Activated naive CD4-positive, alpha-beta T cell treated with anti-CD3 and anti-CD28 coated beads for 36 hours (primary cell): ENCODE measurements around the gene GGA3. TPM values are rescaled to one million over a fixed set of nuclear protein-coding genes. Genes with fewer than 3 reads are reported as not detected.
"Not testable (repeated sequence)": the region's sequence is repeated elsewhere in the genome, so short reads cannot be mapped to it uniquely, and the experiment has no call there.

ENCODE experiments used
- CTCF ChIA-PET: fragments of 350-600 bp; sonication (Branson Sonifier 250); formaldehyde crosslinking; loops from one replicate; lab custom pipeline; 2021; ENCODE audit warnings: antibody characterized with exemption; lab: Charles Lee
- DNase-seq: peaks from one replicate; pipeline ENCODE4 v3.0.0-alpha.2; 2020
- H3K27ac Mint-ChIP-seq: one replicate; pipeline ENCODE4 v1.8.0; 2021; ENCODE audit warnings: mild to moderate bottlenecking, mixed read lengths
- H3K27me3 Mint-ChIP-seq: one replicate; pipeline ENCODE4 v1.8.0; 2021; ENCODE audit warnings: low read depth, mixed read lengths
- H3K36me3 Mint-ChIP-seq: one replicate; pipeline ENCODE4 v1.8.0; 2021; ENCODE audit warnings: low read depth, mixed read lengths
- H3K4me1 Mint-ChIP-seq: one replicate; pipeline ENCODE4 v1.8.0; 2021; ENCODE audit warnings: low read depth, mixed read lengths
- H3K4me3 Mint-ChIP-seq: one replicate; pipeline ENCODE4 v1.8.0; 2021; ENCODE audit warnings: mild to moderate bottlenecking, moderate library complexity, mixed read lengths
- H3K9me3 Mint-ChIP-seq: one replicate; pipeline ENCODE4 v1.8.0; 2021; ENCODE audit warnings: mixed read lengths
- intact Hi-C: fragments of 100-400 bp; cut with micrococcal nuclease; formaldehyde crosslinking; loops from one replicate; pipeline ENCODE4 v1.15.1; 2023
- total RNA-seq, 2 experiments: library from RNA; stranded (reverse); gene quantifications; one replicate each; pipeline ENCODE4 v1.2.3, GENCODE V29; 2021

GGA3 gene
- total RNA-seq, 2 experiments from 2014 or later: 65.7 to 66.1 TPM

DNA sequence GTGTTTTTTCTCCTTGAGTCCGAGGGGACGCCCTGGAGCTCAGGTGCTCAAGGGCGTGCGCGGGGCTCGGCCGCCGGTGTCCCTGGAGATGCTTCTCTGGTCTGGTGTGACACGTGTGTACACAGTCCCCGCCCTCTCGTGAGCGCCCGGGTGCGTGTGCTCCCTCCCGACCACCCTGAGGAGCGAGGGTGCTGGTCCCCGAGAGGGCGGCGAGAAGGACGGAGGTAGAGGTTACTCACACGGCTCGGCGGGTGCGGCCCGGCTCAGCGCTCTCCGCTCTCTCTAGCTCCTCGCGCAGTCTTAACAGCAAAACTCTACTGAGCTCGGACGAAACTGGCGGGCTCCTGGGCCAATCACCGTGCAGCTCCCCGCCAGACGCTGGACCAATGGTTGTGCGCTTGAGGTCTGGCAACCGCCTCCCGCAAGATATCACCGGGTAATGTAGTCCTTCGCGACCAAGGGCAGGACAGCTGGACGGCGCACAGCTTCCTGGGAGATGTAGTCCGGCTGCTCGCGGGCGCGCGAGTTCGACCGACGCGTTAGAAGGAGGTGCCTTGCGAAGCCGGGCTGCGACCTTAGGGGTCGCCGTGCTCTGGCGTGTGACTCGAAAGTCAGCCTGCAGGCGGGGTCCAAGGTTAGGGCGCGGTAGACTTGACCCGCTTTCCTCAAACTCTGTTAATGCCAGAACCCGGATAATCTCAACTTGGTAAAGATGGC, 27.9 kb upstream of the GGA3 start, which contains the start of gene SLC25A19:
TSS of gene SLC25A19 (minus strand) at position 319 of the 717 bp plus-strand sequence. CDS start 2,669 bp downstream, outside the sequence.
- H3K4me3 Mint-ChIP-seq: peak within 1 kb of the TSS; percentile 99
- H3K9me3 Mint-ChIP-seq: no peaks in the 10 kb centered on the region
- intact Hi-C loops: loop anchor here (1.0 to 5.0 kb wide), 12 partner anchors 8 to 495 kb away; partner anchors contain the start of genes GGA3, GRB2, LLGL2 and MIF4GD
- H3K27me3 Mint-ChIP-seq: no peaks in the 10 kb centered on the region
- H3K4me1 Mint-ChIP-seq: peaks cover 26% of the 10 kb centered on the region
- peak; percentile 99 for DNase-seq
- CTCF ChIA-PET: interaction anchor here (0.6 to 3.6 kb wide), 19 partner anchors 8 to 458 kb away, joined by 3 to 29 read pairs (median 4); partner anchors contain the start of genes GRB2, MIF4GD and TSEN54
- H3K36me3 Mint-ChIP-seq: peaks cover 19% of the 10 kb centered on the region
- H3K27ac Mint-ChIP-seq: peak within 1 kb of the TSS; percentile 100

DNA sequence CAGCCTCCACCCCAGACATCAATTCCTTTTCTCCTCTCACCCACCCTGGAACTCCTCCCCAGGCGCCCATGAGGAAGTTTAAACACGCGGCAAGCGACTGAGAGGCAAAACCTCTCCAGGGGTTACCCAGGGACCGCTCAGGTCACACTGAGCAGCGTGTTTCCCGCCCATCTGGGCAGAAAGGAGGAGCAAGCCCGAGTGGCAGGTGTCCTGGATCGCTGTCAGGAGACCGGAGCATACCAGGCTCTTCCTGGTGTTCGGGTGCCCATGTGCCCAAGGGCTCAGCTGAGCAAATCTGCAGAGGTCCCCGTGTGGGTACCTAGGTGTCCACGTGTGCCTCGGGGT, 27.3 kb upstream of the GGA3 start:
- Mint-ChIP-seq H3K4me1 (peaks cover 25% of the 10 kb centered on the region), H3K27ac (peak overlapping the region; percentile 100), H3K9me3 (no peaks in the 10 kb centered on the region), H3K4me3 (peak overlapping the region; percentile 99), H3K27me3 (no peaks in the 10 kb centered on the region), H3K36me3 (peaks cover 19% of the 10 kb centered on the region)
- intact Hi-C loops: loop anchor here (1.0 to 5.0 kb wide), 12 partner anchors 9 to 496 kb away; partner anchors contain the start of genes GGA3, GRB2, LLGL2 and MIF4GD
- peak; percentile 61 for DNase-seq
- CTCF ChIA-PET: interaction anchor here (0.6 to 3.6 kb wide), 19 partner anchors 8 to 459 kb away, joined by 3 to 29 read pairs (median 4); partner anchors contain the start of genes GRB2, MIF4GD and TSEN54

DNA sequence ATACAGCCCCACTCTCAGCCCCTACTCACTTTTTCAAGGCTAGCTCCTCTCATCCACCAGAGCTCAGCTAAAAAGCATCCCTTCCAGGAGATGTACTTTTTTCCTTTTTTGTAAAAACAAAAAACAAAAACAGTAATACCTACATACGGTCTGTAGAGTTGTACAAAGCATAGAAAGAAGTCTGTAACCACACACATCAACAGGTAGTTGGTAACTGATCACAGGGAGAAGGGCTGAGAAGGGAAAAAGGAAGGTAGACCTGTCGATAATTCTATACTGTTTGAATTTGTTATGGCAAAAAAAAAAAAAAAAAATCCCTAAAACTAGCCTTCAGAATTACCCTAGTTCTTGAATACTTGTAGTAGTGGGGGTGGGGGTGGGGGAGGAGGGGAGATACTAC, 27.0 kb upstream of the GGA3 start:
- intact Hi-C loops: loop anchor here (2.0 to 5.0 kb wide), 4 partner anchors 78 to 299 kb away; partner anchors contain the start of genes LLGL2, MYO15B and TSEN54
- H3K9me3 Mint-ChIP-seq: no peaks in the 10 kb centered on the region
- H3K27me3 Mint-ChIP-seq: no peaks in the 10 kb centered on the region
- CTCF ChIA-PET: interaction anchor here (0.6 to 2.5 kb wide), 7 partner anchors 10 to 459 kb away, joined by 3 to 29 read pairs (median 5); partner anchors contain the start of gene MIF4GD
- peak overlapping the region; percentile 80 for H3K27ac Mint-ChIP-seq
- DNase-seq: no peak
- peaks cover 23% of the 10 kb centered on the region for H3K36me3 Mint-ChIP-seq
- peak overlapping the region; percentile 99 for H3K4me3 Mint-ChIP-seq
- H3K4me1 Mint-ChIP-seq: peaks cover 25% of the 10 kb centered on the region

DNA sequence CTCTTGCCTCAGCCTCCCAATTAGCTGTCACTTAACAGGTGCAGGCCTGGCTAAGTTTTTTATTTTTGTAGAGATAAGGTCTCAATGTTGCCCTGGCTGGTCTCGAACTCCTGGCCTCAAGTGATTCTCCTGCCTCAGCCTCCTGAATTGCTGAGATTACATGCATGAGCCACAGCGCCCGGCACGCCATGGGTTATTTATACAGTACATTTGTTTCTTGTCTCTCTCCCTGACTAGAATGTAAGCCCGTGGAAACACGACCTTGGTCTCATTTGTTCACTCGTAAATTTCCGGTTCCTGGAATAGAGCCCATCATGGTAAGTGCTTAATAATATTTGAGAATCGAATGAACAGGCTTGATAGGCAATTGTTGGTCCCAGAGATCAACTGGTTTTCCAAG, 25.8 kb upstream of the GGA3 start:
- H3K4me3 Mint-ChIP-seq: peak overlapping the region; percentile 24
- H3K4me1 Mint-ChIP-seq: peaks cover 25% of the 10 kb centered on the region
- DNase-seq: no peak
- CTCF ChIA-PET: interaction anchor here (0.8 to 2.5 kb wide), 2 partner anchors 16 to 125 kb away, joined by 3 to 18 read pairs; partner anchors contain the start of gene MIF4GD
- no peak overlapping the region for H3K27ac Mint-ChIP-seq
- no peaks in the 10 kb centered on the region for H3K9me3 Mint-ChIP-seq
- no peaks in the 10 kb centered on the region for H3K27me3 Mint-ChIP-seq
- intact Hi-C loops: loop anchor here (5.0 kb wide), 1 partner anchor 300 kb away; the partner anchor contains the start of gene MYO15B
- peaks cover 25% of the 10 kb centered on the region for H3K36me3 Mint-ChIP-seq

DNA sequence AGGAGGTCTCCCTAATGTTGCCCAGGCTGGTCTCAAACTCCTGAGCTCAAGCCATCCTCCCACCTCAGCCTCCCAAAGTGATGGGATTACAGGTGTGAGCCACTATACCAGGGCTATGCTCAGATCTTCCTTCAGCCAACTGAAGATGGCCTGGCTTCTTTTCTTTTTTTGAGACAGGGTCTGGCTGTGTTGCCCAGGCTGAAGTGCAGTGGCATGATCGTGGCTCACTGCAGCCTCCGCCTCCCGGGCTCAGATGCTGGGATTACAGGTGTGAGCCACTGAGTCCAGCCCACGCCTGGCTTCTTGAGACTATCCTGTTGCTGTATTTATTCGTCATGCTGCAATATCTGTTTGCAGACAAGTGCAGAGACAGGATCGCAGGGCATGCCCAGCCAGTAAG, 23.7 kb upstream of the GGA3 start:
- Mint-ChIP-seq H3K36me3 (peaks cover 29% of the 10 kb centered on the region), H3K4me1 (peaks cover 13% of the 10 kb centered on the region), H3K27me3 (no peaks in the 10 kb centered on the region), H3K27ac (no peak overlapping the region), H3K4me3 (no peak overlapping the region), H3K9me3 (no peaks in the 10 kb centered on the region)
- intact Hi-C loops: loop anchor here (5.0 kb wide), 1 partner anchor 302 kb away; the partner anchor contains the start of gene MYO15B
- DNase-seq: no peak
- CTCF ChIA-PET: interaction anchor here (0.6 to 1.5 kb wide), 4 partner anchors 13 to 122 kb away, joined by 3 read pairs; partner anchors contain the start of gene MIF4GD

DNA sequence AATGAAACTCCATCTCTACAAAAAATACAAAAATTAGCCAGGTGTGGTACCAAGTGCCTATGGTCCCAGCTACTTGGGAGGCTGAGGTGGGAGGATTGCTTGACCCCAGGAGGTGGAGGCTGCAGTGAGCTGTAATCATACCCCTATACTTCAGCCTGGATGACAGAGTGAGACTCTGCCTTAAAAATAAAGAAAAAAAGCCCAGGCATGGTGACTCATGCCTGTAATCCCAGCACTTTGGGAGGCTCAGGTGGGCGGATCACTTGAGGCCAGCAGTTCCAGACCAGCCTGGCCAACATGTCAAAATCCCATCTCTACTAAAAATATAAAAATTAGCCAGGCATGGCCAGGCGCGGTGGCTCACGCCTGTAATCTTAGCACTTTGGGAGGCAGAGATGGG, 18.8 kb upstream of the GGA3 start:
- CTCF ChIA-PET: interaction anchor here (1.4 kb wide), 1 partner anchor 9 kb away, joined by 5 read pairs; the partner anchor contains the start of gene MIF4GD
- H3K27ac Mint-ChIP-seq, H3K9me3 Mint-ChIP-seq, H3K27me3 Mint-ChIP-seq, intact Hi-C loops, H3K4me3 Mint-ChIP-seq, H3K4me1 Mint-ChIP-seq, DNase-seq: not testable (repeated sequence)
- peaks cover 24% of the 10 kb centered on the region for H3K36me3 Mint-ChIP-seq

DNA sequence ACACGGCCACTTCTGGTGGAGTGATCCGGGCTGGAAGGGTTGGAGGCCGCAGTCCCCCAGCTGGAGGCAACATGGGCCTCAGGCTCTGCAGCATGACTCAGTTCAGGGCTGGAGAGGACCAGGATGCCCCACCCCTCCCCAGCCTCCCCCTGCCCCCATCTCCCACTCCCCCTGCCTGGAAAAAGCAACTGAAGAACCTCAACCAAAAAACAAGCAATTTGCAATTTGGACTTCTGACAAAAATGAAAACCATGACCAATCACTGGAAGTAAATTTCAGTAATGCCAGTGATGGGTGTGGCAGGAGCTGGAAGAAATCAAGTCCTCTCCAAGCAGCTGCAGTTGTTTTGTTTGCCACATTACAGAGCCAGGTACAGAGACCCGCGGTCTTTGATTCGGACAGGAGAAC, 16.3 kb upstream of the GGA3 start:
- peaks cover 26% of the 10 kb centered on the region for H3K36me3 Mint-ChIP-seq
- no peak for DNase-seq

DNA sequence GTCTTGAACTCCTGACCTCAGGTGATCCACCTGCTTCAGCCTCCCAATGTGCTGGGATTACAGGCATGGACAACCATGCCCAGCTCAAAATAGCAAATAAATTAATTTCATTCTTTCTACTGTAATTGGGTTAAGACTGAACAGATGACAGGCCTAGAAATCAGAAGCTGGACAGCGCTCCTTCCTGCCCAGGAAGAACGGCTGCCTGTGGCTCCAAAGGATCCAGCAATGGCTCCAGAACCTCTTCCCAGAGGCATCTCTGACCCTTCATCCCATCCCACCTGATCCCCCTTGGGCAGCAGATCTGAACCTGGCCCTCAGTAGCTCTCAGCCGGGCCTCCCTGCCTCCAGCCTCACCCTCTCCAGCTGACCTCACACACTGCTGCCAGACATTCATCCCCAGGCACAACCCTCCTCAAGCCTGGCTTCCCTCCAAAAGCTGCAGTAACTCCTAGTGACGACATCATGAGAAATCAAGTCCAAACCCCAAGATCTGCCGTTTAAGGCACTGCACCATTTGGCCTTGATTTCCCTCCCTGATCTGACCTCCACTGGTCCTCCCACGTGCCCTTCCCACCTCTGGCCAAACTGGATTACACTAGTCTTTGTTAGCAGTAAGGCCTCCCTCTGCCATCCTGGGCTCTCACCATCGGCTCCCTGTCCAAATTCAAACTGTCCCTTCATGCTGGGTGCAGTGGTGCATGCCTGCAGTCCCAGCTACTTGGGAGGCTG, 12.7 kb upstream of the GGA3 start:
- Mint-ChIP-seq H3K36me3 (peaks cover 16% of the 10 kb centered on the region), H3K4me1 (peaks cover 32% of the 10 kb centered on the region), H3K27ac (no peak overlapping the region), H3K9me3 (no peaks in the 10 kb centered on the region), H3K27me3 (no peaks in the 10 kb centered on the region), H3K4me3 (no peak overlapping the region)
- no peak for DNase-seq
- CTCF ChIA-PET: interaction anchor here (1.4 kb wide), 1 partner anchor 25 kb away, joined by 3 read pairs; no protein-coding TSS in a partner anchor
- intact Hi-C loops: loop anchor here (5.0 kb wide), 1 partner anchor 313 kb away; the partner anchor contains the start of gene MYO15B

More for the DNA sequence above, 16.3 kb upstream of the GGA3 start:
- Mint-ChIP-seq H3K4me3 (no peak overlapping the region), H3K27me3 (no peaks in the 10 kb centered on the region), H3K4me1 (peaks cover 17% of the 10 kb centered on the region), H3K9me3 (no peaks in the 10 kb centered on the region), H3K27ac (no peak overlapping the region)
- intact Hi-C loops: no loop called here
- CTCF ChIA-PET: interaction anchor here (1.2 kb wide), 2 partner anchors 11 to 134 kb away, joined by 4 to 5 read pairs; partner anchors contain the start of gene SLC25A19

DNA sequence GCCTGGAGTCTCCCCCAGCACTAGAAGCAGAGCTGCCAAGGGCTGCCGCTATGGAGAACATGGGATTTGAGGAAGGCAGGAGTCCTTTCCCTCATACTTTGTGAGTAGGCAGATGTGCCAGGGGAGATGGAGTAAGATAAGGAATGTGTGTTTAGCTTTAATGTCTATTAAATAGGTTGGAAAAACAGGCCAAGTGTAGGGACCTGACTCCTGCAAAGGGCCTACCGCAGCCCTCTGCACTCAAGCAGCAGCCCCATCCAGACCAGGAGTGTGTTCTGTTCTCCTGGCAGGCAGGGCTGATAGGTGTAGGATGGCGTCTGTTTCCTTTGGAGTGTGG, 11.4 kb upstream of the GGA3 start:
- Mint-ChIP-seq H3K27ac (peak overlapping the region; percentile 44), H3K36me3 (peaks cover 14% of the 10 kb centered on the region), H3K4me3 (peak overlapping the region; percentile 76), H3K4me1 (peaks cover 35% of the 10 kb centered on the region), H3K27me3 (no peaks in the 10 kb centered on the region), H3K9me3 (no peaks in the 10 kb centered on the region)
- CTCF ChIA-PET: interaction anchor here (0.9 to 4.6 kb wide), 6 partner anchors 8 to 261 kb away, joined by 3 to 52 read pairs (median 4); partner anchors contain the start of genes GGA3, MRPL58, MRPS7 and SLC25A19
- intact Hi-C loops: loop anchor here (5.0 kb wide), 1 partner anchor 314 kb away; the partner anchor contains the start of gene MYO15B
- DNase-seq: no peak

DNA sequence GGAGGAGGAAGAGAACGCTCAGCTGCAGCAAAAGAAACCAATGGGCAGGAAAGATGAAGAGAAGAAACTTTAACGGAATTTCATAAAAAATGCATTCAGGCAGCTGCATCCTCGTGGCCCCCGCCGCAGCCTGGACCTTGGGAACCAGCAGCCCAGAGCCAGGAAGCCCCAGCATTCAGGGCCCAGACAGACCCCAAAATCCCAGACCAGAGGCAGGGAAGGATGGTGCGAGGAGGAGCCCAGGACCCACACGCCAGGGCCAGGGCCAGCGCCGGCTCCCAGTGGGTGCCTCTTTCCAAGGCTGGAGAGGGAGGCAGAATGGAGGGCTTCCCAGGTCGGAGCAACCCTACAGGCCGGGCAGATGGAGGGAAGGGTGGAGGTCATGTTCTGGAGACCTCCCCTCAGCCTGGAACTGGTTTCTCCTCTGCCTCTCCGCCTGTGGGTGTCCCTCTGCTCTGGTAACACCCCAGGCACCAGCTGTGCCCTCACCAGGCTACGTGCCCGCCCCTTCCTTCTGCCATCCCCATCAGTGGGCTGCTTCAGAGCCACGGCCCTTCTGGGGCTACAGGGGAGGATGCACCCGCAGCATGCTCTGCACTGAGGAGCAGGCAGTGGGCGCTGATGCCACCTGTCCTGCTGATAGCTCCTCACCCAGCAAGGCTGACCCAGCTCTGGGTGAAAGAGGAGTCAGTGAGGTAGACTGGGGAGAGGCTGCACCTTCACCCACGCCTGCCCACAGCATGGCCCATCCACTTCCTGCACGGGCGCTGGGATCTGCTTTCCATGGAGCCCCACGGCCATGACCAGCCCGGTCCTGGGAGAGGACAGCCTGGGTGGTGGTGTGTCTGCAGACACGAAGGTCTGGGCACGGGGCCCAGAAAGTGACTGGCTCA, 10.8 kb upstream of the GGA3 start:
- CTCF ChIA-PET: interaction anchor here (0.5 to 4.6 kb wide), 12 partner anchors 9 to 260 kb away, joined by 3 to 52 read pairs (median 3); partner anchors contain the start of genes ARMC7, GGA3, MRPL58 and MRPS7
- Mint-ChIP-seq H3K4me3 (peak overlapping the region; percentile 76), H3K27me3 (no peaks in the 10 kb centered on the region), H3K27ac (peak overlapping the region; percentile 70), H3K4me1 (peaks cover 35% of the 10 kb centered on the region), H3K9me3 (no peaks in the 10 kb centered on the region), H3K36me3 (peaks cover 14% of the 10 kb centered on the region)
- intact Hi-C loops: loop anchor here (1.0 to 5.0 kb wide), 4 partner anchors 17 to 315 kb away; partner anchors contain the start of genes MYO15B and SLC25A19
- peak; percentile 27 for DNase-seq
